GM19023 (cell line): ENCODE measurements around the gene BMS1.
"Not testable (repeated sequence)": the region's sequence is repeated elsewhere in the genome, so short reads cannot be mapped to it uniquely, and the experiment has no call there.

ENCODE experiments used
- ATAC-seq: cut with Tn5 transposase; IDR thresholded peaks from one replicate; pipeline ENCODE4 v1.9.1; 2021; ENCODE audit warnings: mild to moderate bottlenecking, moderate library complexity; ENCODE audit not compliant: unreplicated experiment

Gene BMS1, protein sequence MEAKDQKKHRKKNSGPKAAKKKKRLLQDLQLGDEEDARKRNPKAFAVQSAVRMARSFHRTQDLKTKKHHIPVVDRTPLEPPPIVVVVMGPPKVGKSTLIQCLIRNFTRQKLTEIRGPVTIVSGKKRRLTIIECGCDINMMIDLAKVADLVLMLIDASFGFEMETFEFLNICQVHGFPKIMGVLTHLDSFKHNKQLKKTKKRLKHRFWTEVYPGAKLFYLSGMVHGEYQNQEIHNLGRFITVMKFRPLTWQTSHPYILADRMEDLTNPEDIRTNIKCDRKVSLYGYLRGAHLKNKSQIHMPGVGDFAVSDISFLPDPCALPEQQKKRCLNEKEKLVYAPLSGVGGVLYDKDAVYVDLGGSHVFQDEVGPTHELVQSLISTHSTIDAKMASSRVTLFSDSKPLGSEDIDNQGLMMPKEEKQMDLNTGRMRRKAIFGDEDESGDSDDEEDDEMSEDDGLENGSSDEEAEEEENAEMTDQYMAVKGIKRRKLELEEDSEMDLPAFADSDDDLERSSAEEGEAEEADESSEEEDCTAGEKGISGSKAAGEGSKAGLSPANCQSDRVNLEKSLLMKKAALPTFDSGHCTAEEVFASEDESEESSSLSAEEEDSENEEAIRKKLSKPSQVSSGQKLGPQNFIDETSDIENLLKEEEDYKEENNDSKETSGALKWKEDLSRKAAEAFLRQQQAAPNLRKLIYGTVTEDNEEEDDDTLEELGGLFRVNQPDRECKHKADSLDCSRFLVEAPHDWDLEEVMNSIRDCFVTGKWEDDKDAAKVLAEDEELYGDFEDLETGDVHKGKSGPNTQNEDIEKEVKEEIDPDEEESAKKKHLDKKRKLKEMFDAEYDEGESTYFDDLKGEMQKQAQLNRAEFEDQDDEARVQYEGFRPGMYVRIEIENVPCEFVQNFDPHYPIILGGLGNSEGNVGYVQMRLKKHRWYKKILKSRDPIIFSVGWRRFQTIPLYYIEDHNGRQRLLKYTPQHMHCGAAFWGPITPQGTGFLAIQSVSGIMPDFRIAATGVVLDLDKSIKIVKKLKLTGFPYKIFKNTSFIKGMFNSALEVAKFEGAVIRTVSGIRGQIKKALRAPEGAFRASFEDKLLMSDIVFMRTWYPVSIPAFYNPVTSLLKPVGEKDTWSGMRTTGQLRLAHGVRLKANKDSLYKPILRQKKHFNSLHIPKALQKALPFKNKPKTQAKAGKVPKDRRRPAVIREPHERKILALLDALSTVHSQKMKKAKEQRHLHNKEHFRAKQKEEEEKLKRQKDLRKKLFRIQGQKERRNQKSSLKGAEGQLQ

DNA sequence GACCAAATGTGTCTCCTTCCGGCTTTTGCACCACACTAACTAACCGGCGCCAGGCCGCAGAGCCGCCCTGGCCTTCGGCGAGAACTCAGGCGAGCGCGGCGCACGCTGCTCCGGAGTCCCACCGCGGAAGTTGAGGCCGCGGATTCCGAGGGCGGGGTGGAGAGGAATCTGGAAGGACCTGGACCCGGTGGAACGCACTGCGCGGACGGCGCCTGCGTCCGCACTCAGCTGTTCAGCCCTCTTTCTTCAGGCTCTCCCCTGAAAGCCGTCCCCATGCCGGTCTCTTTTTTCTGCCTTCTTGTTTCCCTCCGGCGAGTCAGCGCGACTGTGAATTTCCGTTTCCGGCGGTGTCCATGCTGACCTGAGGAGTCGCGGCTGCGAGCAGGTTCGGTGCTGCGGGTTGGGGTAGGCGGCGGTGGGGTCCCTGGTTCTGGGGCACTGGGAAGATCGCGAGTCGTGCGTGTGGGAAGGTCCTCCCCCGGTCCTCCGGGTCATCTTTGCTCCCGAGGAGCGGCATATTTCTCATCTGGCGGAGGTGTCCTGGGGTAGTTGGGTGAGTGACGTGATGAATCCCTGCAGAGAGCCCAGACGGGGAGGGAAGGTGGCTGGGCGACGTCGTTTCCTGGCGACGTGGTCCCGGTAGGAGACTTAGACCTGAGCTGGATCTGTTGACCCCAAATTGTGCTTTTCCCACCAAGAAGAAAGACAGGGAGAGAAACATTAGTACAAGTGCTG is at the start of gene BMS1:
TSS of gene BMS1 (plus strand) at position 350 of the 735 bp plus-strand sequence. CDS start 1,600 bp downstream, outside the sequence.
- ATAC-seq, result peak; percentile 95

DNA sequence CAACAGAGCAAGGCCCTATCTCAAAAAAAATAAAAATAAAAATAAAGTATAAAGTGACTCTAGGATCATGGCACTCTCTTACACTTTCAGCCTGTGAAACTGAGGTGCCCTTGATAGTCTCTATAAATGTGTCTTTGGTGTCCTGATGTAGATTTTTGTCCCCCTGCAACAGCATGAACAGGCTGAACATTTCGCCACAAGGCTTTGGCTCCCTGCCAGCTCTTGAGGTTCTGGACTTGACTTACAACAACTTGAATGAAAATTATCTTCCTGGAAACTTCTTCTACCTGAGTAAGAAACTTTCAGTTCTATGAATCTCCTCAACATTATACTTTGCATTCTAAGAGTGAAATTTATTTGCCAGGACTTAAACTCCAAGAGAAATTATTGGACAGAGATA is 48.1 kb upstream of the BMS1 start:
- ATAC-seq, result no peak

DNA sequence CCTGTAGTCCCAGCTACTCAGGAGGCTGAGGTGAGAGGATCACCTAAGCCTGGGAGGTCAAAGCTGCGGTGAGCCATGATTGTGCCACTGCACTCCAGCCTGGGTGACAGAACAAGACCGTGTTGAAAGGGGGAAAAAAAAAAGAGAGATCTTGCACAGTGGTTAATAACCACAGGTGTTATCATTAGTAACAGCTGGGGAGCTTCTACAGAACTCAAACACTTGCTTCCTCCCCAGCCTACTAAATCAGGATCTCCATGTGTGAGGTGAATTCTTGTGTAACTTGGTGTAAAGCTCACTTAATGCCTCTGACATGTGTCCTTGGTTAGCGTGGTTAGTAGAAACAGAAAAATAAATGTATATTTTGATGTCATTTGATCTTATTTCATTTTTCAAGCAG is 43.9 kb upstream of the BMS1 start:
- ATAC-seq, result no peak

DNA sequence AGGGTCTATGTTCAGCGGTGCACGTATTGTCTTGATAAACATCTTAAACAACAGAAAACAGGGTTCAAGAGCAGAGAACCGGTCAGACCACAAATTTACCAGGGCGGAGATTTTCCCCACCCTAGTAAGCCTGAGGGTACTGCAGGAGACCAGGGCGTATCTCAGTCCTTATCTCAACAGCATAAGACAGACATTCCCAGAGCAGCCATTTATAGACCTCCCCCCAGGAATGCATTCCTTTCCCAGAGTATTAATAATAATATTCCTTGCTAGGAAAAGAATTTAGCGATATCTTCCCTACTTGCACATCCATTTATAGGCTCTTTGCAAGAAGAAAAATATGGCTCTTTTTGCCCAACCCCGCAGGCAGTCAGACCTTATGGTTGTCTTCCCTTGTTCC is 41.1 kb upstream of the BMS1 start:
- ATAC-seq, result not testable (repeated sequence)

DNA sequence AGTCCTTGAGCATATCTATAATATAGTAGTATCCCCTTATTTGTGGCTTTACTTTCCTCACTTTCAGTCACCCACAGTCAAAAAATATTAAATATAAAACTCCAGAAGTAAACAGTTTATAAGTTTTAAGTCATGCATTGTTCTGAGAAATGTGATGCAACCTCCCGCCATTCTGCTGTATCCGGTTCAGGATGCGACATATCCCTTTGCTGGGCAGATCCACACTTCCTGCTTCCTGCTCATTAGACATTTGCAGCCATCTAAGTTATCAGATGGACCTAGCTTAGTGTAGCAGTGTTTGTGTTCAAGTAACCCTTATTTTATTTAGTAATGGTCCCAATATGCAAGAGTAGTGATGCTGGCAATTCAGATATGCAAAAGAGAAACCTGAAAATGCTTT is 38.9 kb upstream of the BMS1 start:
- no peak for ATAC-seq

DNA sequence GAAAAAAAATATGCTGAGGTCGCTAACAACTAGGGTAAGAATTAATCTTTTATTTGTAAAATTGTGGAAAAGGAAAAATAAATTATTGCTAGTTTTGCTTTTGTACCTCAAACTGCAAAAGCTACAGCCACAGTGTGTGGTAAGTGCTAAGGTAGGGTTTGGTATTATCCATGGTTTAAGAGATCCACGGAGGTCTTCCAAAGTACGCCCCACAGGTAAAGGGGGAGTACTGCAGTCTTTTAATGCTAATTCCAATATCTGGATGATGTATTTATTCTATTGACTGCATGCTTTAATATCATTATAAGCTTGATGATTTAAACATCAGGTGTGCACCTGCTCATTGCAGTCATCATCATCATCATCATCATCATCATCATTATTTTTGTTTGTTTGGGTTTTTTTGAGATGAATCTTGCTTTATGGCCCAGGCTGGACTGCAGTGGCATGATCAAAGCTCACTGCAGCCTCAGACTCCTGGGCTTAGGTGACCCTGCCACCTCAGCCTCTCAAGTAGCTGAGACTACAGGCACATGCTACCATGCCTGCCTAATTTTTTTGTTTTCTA is 38.4 kb upstream of the BMS1 start:
- ATAC-seq, result no peak

DNA sequence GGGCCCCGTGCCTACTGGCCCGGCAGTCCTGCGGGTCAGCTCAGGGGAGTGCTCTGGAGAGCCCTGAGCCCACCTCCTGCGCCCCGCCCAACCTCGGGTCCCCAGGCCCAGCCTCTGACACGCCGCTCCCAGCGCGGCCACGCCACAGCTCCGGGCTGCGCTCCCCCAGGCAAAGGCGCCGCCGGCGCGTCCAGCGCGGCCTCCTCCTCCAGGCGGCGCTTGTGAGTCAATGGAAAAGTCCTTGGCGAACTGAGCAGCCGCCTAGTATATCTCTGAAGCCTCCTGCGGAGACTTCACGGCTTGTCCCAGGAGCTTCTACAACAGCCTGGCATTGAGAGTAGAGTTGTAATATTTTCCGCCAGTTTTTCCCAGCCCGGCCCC is 29.5 kb upstream of the BMS1 start:
- ATAC-seq, result peak; percentile 55

DNA sequence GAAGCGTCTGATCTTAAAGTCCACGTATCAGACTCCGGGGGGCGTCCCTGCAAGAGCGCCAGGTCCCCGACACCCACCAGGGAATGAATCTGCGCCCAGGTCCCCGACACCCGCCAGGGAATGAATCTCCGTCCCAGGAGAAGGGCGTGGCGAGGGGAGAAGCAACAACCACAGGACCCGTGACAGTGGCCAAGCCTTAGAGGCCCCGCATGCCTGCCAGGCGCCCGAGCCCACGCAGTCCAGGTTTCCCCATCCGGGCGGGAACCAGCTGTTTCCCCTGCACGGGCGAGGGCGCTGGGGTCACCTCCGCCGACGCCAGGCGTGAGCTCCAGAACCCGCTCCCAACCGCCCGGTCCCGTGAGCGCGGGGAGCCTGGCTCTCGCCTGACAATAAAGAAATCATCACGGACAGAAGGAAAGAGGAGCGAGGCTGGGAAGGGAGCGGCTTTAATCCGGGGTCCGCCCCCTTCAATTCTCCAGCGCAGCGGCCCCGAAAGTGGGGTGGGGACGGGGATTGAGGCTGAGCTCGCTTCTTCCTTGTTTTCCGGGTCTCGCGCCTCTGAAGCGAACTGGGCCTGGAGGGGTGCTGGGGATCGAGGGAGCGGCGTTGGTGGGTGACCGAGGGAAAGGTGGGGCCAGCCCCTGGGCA is 29.0 kb upstream of the BMS1 start:
- peak; percentile 21 for ATAC-seq

DNA sequence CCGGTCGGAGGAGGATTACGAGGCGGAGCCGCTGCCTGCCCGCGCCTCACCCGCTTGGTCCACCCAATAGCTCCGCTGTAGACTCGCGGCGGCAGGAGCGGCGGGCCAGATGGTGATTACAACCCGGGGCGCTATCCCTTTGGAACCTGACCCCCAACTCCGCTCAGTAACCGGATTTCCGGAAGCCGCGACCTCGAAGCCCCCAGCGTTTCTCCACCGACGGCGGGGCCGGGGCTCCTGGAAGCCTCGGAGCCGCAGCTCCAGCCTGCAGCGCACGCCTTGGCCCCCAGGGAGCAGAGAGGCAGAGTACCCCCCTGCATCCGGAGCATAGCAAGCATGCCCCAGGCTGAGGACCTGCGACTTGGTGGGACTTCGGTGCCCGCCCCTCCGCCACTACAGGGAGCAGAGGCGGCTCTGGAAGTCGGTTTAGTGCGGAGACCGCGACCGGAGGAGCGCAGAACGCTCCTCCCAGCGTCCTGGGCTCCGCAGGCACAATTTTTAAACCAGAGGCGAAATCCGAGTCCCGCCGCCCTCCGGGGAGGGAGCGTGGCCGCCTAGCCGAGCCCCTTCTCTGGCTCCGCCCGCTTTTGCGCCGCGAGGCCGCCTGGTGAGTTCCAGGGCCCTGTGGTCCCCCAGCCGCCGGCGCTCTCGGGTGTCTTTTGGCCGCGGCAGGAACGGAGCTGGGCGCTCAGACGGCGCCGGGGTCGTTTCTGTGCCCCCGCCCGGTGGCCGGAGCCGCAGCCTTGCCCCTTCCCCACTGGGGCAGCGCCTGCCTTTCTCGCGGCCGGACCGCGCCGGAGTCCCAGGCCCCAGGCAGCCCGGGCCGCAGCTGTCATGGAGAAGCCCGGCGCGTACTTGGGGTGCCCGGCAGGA is 28.2 kb upstream of the BMS1 start:
- peak; percentile 6 for ATAC-seq

DNA sequence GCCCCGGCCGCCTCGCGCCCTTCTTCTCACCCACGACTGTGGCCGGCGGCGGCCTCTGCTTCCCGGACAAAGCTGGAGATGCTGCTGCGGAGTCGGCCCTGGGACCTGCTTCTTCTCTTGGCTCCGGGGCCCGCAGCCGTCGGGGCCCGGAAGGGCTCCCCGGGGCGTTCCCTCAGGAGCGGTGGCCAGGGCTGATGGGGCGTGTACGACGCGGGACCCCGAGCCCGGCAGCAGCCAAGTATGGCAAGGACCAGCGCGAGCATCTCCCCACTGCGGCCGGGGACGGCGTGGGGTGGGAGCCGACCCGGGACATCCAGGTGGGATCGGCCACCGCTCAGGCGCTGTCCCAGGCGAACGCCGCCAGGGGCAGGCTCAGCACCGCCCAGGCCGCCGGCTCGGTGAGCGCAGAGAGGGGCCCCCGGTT is 27.6 kb upstream of the BMS1 start:
- ATAC-seq, result no peak

DNA sequence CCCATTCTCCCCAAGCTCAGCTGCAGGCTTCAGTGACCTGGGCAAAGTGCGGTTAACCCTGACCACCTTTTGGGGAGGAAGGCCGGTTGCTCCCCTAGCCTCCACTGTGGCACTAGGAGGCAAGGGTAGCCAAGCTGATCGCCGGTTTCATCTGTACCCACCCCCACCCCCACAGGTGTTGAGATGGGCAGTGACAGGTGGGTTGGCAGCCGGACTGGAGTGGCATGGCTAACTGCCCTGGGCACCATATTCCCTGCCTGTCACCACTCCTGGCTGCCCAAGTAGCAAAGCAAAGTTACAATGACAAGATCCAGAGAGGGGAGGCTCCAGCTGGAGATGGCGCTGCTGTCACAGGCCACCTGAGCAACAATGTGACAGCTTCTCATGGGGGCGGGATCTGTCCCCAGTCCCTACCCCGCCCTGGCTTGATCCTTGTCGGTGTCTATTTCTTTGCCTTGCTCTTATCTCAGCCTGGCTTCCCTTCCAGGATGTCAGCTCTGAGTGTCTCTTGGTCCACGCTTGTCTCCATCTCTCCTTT is 27.0 kb upstream of the BMS1 start:
- ATAC-seq, result no peak

DNA sequence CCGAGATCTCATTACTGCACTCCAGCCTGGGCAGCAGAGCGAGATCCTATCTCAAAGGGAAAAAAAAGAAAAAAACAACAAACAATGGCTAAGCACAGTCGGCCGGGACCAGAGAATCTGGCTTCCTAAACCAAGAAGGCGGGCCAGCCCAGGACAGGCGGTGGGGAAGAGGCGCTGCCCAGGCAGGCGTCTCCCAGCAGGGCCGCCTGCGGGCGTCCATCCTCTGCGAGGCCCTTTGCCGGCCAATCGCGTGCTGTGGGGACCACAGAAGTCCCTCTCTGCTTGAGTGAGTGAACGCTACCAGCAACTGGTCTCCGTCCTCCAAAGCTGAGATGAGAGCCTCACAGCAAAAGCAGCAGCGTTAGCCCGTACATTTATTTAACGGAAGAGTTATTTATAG is 14.7 kb upstream of the BMS1 start:
- ATAC-seq, result no peak

DNA sequence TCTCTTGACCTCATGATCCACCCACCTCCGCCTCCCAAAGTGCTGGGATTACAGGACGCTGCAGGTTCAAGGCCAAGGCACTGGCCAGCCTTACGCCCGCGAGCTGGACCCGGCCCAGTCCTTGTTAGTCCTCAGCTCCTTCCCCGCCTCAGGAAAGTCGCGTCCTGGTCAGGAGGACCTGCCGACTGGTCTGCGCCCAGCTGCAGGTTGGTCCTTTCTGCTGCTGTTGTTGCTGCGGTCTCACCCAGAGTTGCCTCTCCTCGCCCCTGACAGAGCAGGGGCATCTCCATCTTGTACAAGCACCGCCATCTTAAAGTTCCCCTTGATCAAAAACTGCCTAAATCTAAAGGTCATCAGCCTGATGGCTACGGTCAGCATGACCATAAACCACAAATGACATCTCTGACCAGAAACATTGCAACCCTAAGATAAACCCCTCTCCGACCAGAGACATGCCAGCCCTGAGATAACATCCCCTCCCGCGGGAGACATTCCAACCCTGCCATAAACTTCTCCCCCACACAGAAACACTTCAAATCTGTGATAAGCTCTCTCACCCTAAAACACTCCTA is 13.9 kb upstream of the BMS1 start:
- ATAC-seq, result no peak

DNA sequence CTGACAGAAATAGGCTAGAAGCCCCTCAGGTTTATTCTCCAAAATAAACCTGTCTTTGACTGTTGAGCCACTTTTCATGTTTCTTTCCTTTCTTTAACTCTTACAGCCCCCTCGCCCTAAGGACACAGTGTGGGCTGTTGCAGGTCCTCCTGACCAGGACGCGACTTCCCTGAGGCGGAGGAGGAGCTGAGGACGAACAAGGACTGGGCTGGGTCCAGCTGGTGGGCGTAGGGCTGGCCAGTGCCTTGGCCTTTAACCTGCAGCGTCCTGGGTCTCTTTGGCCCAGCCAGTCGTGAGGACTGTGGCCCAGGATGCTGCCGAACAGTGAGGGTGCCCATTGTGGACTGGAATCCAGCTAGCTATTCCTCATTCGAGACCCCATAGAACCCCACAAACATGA is 13.4 kb upstream of the BMS1 start:
- no peak for ATAC-seq

DNA sequence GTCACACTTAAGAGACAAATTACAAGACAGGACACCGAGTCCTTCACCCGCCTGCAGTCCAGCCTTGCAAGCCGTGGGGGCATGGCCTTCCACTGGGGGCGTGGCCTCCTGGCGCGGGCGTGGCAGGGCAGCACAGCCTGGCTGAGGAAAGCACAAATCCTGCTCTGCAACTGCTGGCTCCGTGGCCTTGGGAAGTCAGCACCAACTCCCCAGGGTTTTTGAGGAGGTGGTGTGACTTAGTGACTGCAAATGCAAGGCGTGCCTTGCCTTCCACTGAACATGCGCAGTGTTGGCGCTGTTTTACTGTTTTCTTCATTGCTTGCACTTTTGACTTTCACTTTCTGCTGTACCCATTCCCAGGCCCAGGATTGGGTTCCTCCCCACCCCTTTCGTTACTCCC is 12.9 kb upstream of the BMS1 start:
- ATAC-seq, result no peak

DNA sequence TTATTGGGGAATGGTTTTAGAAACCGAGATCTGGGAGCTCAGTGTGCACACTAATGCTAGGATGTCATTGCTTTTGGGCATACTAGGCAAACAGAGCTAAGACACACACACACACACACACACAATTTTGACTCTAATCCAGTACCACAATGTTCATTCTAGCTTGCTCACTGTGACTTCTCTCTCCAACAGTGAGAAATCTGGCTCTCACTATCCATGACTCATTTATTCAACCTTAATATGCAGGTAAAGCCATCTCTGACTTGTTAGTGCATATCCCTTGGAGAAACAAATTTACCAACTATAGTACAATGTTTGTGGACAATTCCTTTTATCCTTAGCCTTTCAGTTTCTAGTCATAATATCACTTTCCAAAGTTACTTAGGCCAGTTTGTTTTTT is 5.9 kb upstream of the BMS1 start:
- ATAC-seq, result no peak

DNA sequence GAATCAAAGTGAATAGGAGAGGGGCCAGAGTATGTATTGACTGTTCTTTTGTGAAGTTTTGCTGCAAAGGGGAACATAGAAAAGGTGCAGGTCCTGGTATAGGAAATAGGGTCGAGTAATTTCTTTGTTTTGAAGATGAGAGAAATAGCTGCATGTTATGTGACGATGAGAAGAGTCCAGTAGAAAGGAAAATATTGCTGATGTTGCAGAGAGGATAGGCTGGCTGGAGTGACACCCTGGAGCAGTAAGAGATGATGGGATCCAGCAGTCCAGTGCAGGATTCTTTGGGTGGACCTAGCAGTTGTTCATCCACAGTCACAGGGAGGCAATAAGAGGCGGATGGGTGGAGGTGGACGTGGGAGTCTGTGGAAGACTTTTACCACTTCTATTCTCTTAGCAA is 2.1 kb upstream of the BMS1 start:
- ATAC-seq, result no peak

DNA sequence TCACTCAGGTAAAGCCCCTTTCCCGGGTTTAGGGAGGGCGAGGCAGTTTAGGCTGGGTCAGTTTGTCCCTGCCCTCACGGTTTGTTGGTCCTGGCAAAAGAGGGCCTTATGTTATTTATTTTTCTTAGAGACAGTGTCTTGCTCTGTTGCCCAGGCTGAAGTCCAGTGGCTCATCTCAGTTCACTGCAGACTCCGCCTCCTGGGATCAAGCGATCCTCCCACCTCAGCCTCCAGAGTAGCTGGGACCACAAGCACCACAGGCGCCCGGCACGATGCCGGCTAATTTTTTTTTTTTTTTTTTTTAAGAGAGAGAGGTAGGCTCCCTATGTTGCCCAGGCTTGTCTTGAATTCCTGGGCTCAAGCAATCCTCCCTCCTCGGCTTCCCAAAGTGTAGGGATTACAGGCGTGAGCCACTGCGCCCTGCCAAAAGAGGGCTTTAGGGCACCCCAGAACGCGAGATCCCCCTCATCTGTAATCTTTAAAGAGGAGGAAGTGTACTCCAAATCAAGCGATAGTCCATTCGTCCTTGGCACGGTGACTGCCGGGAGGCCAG is 626 bp upstream of the BMS1 start:
- peak; percentile 7 for ATAC-seq
